ENCODE results near the gene CSGALNACT2. TPM values are rescaled to one million over a fixed set of nuclear protein-coding genes. Genes with fewer than 3 reads are reported as not detected.
"Not testable (repeated sequence)": the region's sequence is repeated elsewhere in the genome, so short reads cannot be mapped to it uniquely, and the experiment has no call there.

Gene CSGALNACT2
- total RNA-seq, 2 donors from 2014 or later, result 31.6 to 36.3 TPM

- Mint-ChIP-seq H3K36me3 (ENCODE audit: low read depth) (peaks cover 20% of the 10 kb centered on the region), H3K27me3 (no peaks in the 10 kb centered on the region), H3K4me1 (peaks cover 12% of the 10 kb centered on the region), H3K4me3 (peak overlapping the region; percentile 85), H3K27ac (peak overlapping the region; percentile 92), H3K9me3 (no peaks in the 10 kb centered on the region)
- no peak for ATAC-seq (replicated peaks)
Observed at GRCh38 chr10:43136432-43136831, 1.8 kb upstream of the CSGALNACT2 start.

- H3K27me3 Mint-ChIP-seq, result no peaks in the 10 kb centered on the region
- peaks cover 20% of the 10 kb centered on the region for H3K36me3 Mint-ChIP-seq (ENCODE audit: low read depth)
- no peaks in the 10 kb centered on the region for H3K9me3 Mint-ChIP-seq
- peak overlapping the region; percentile 85 for H3K4me3 Mint-ChIP-seq
- peaks cover 16% of the 10 kb centered on the region for H3K4me1 Mint-ChIP-seq
- ATAC-seq (replicated peaks), result no peak
- peak overlapping the region; percentile 92 for H3K27ac Mint-ChIP-seq
Observed at GRCh38 chr10:43136995-43137716, 1.1 kb upstream of the CSGALNACT2 start.

GRCh38 chr10:43137717-43138020, 576 bp upstream of the CSGALNACT2 start:
- Mint-ChIP-seq H3K9me3 (no peaks in the 10 kb centered on the region), H3K27me3 (no peaks in the 10 kb centered on the region), H3K27ac (peak overlapping the region; percentile 92), H3K4me3 (peak overlapping the region; percentile 85), H3K36me3 (ENCODE audit: low read depth) (peaks cover 20% of the 10 kb centered on the region), H3K4me1 (peaks cover 20% of the 10 kb centered on the region)
- ATAC-seq (replicated peaks), result peak; percentile 23

- H3K4me3 Mint-ChIP-seq, result peak overlapping the region; percentile 85
- peak; percentile 66 for ATAC-seq (replicated peaks)
- peaks cover 20% of the 10 kb centered on the region for H3K36me3 Mint-ChIP-seq (ENCODE audit: low read depth)
- no peaks in the 10 kb centered on the region for H3K27me3 Mint-ChIP-seq
- H3K9me3 Mint-ChIP-seq, result no peaks in the 10 kb centered on the region
- H3K27ac Mint-ChIP-seq, result peak overlapping the region; percentile 93
- peaks cover 24% of the 10 kb centered on the region for H3K4me1 Mint-ChIP-seq
Observed at GRCh38 chr10:43138757-43139241, 554 bp downstream of the CSGALNACT2 start.

- Mint-ChIP-seq H3K27me3 (no peaks in the 10 kb centered on the region), H3K36me3 (ENCODE audit: low read depth) (peaks cover 20% of the 10 kb centered on the region), H3K9me3 (no peaks in the 10 kb centered on the region), H3K4me1 (peaks cover 29% of the 10 kb centered on the region), H3K27ac (no peak overlapping the region), H3K4me3 (peak overlapping the region; percentile 10)
- no peak for ATAC-seq (replicated peaks)
Observed at GRCh38 chr10:43141421-43141820, 3.2 kb downstream of the CSGALNACT2 start.

- H3K36me3 Mint-ChIP-seq (ENCODE audit: low read depth), result peaks cover 8% of the 10 kb centered on the region
- H3K27me3 Mint-ChIP-seq, result no peaks in the 10 kb centered on the region
Observed at GRCh38 chr10:43145311-43145710, 7.1 kb downstream of the CSGALNACT2 start.

GRCh38 chr10:43145936-43146335, 7.7 kb downstream of the CSGALNACT2 start:
- peak overlapping the region; percentile 5 for H3K4me3 Mint-ChIP-seq
- H3K9me3 Mint-ChIP-seq; ATAC-seq (replicated peaks); H3K27me3 Mint-ChIP-seq; H3K36me3 Mint-ChIP-seq (ENCODE audit: low read depth): not testable (repeated sequence)
- H3K4me1 Mint-ChIP-seq, result peaks cover 39% of the 10 kb centered on the region
- H3K27ac Mint-ChIP-seq, result peak overlapping the region; percentile 39

More at GRCh38 chr10:43145311-43145710, 7.1 kb downstream of the CSGALNACT2 start:
- ATAC-seq (replicated peaks), result no peak
- H3K9me3 Mint-ChIP-seq, result no peaks in the 10 kb centered on the region
- no peak overlapping the region for H3K27ac Mint-ChIP-seq
- H3K4me1 Mint-ChIP-seq, result peaks cover 38% of the 10 kb centered on the region
- H3K4me3 Mint-ChIP-seq, result peak overlapping the region; percentile 5

GRCh38 chr10:43151371-43151770, 13.1 kb downstream of the CSGALNACT2 start:
- Mint-ChIP-seq H3K4me1 (peaks cover 37% of the 10 kb centered on the region), H3K27me3 (no peaks in the 10 kb centered on the region), H3K9me3 (no peaks in the 10 kb centered on the region), H3K4me3 (no peak overlapping the region), H3K27ac (no peak overlapping the region), H3K36me3 (ENCODE audit: low read depth) (peaks cover 19% of the 10 kb centered on the region)
- ATAC-seq (replicated peaks), result no peak

- Mint-ChIP-seq H3K36me3 (ENCODE audit: low read depth) (peaks cover 19% of the 10 kb centered on the region), H3K9me3 (no peaks in the 10 kb centered on the region), H3K4me3 (no peak overlapping the region), H3K27ac (no peak overlapping the region), H3K27me3 (no peaks in the 10 kb centered on the region), H3K4me1 (peaks cover 36% of the 10 kb centered on the region)
- no peak for ATAC-seq (replicated peaks)
Observed at GRCh38 chr10:43153901-43154300, 15.7 kb downstream of the CSGALNACT2 start.

- Mint-ChIP-seq H3K4me1 (peaks cover 36% of the 10 kb centered on the region), H3K4me3 (no peak overlapping the region), H3K9me3 (no peaks in the 10 kb centered on the region), H3K27ac (no peak overlapping the region), H3K27me3 (no peaks in the 10 kb centered on the region), H3K36me3 (ENCODE audit: low read depth) (peaks cover 18% of the 10 kb centered on the region)
- ATAC-seq (replicated peaks), result no peak
Observed at GRCh38 chr10:43155221-43155620, 17.0 kb downstream of the CSGALNACT2 start.

GRCh38 chr10:43155741-43156140, 17.5 kb downstream of the CSGALNACT2 start:
- Mint-ChIP-seq H3K4me1 (peaks cover 33% of the 10 kb centered on the region), H3K4me3 (no peak overlapping the region), H3K27me3 (no peaks in the 10 kb centered on the region), H3K36me3 (ENCODE audit: low read depth) (peaks cover 16% of the 10 kb centered on the region), H3K9me3 (no peaks in the 10 kb centered on the region), H3K27ac (no peak overlapping the region)
- ATAC-seq (replicated peaks), result no peak

GRCh38 chr10:43156590-43157341, 18.5 kb downstream of the CSGALNACT2 start:
- Mint-ChIP-seq H3K27me3 (no peaks in the 10 kb centered on the region), H3K4me1 (peaks cover 33% of the 10 kb centered on the region), H3K4me3 (no peak overlapping the region), H3K9me3 (no peaks in the 10 kb centered on the region), H3K27ac (no peak overlapping the region), H3K36me3 (ENCODE audit: low read depth) (peaks cover 26% of the 10 kb centered on the region)
- no peak for ATAC-seq (replicated peaks)

GRCh38 chr10:43158636-43159035, 20.4 kb downstream of the CSGALNACT2 start:
- ATAC-seq (replicated peaks), result no peak
- Mint-ChIP-seq H3K4me1 (peaks cover 39% of the 10 kb centered on the region), H3K4me3 (no peak overlapping the region), H3K27me3 (no peaks in the 10 kb centered on the region), H3K36me3 (ENCODE audit: low read depth) (peaks cover 45% of the 10 kb centered on the region), H3K27ac (no peak overlapping the region), H3K9me3 (no peaks in the 10 kb centered on the region)

- Mint-ChIP-seq H3K9me3 (no peaks in the 10 kb centered on the region), H3K27ac (peak overlapping the region; percentile 97), H3K4me1 (peaks cover 35% of the 10 kb centered on the region), H3K27me3 (no peaks in the 10 kb centered on the region), H3K36me3 (ENCODE audit: low read depth) (peaks cover 54% of the 10 kb centered on the region), H3K4me3 (peak overlapping the region; percentile 65)
- peak; percentile 86 for ATAC-seq (replicated peaks)
Observed at GRCh38 chr10:43160046-43160920, 22.0 kb downstream of the CSGALNACT2 start.

Data from activated T-helper 17 cell treated with anti-CD3 and anti-CD28 coated beads, Interleukin-2, amount 50 U/mL, for 72 hours (primary cell).